ENCODE measurements around the gene CEMP1. TPM values are rescaled to one million over a fixed set of nuclear protein-coding genes. Genes with fewer than 3 reads are reported as not detected.

Gene CEMP1
- total RNA-seq, 1 donor from 2014 or later = not detected

GRCh38 chr16:2513405-2514332 lies 17.5 kb downstream of the CEMP1 start, which contains the start of gene ATP6V0C:
ATP6V0C (plus strand) TSS chr16:2513952; CDS start chr16:2514104, 152 bp downstream.
- peak; percentile 74 to 95 for DNase-seq (ENCODE audit: low spot score in 2 of 2)
- no peak for TF ChIP-seq CTCF (IDR thresholded peaks at IDR 0.05)
- H3K9me3 ChIP-seq = no peaks in the 10 kb centered on the region
- intact Hi-C loops (cut with DNase I) = loop anchor here (2.0 to 10.0 kb wide), 5 partner anchors 19 to 549 kb away; partner anchors contain the start of genes ELOB, RNF151, RNPS1 and RPS2
- peak within 1 kb of the TSS; percentile 81 to 98 for H3K4me3 ChIP-seq
- peaks cover 12 to 42% of the 10 kb centered on the region in 2 donors for H3K4me1 ChIP-seq
- peaks cover 0 to 1% of the 10 kb centered on the region in 2 donors for H3K36me3 ChIP-seq
- no peaks in the 10 kb centered on the region for H3K27me3 ChIP-seq
- H3K27ac ChIP-seq = peak within 1 kb of the TSS; percentile 96 to 97

DNA sequence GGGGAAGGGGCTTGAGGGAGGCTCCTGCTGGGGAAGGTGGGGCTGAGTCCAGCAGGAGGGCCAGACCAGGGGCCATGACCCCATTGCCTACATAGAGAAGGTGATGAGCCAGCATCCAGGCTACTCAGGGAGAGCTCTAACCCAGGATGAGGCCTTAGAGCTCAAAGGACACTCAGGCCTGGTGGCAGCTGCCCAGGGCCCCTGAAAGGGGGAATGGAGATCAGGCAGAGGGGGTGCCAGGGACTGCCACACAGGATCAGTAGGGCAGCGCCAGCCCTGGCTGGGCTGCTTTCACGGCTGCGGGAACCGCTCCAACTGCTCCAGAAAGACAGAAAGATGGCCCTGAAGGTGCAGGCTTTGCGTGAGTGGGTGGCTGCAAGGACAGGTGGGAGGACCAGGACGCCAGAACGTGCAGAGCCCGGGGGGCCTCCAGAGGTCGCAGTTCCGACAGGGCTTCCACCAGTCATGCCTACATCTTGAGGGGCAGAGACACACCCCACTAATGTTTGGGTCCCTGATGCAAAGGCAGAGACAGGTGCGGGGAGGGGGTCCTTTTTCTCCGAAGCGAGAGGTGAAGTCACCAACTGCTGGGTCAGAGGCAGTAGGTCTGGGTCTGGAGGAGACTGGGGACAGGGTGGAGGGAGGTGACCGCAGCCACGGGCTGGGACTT lies 18.3 kb downstream of the CEMP1 start:
- Histone ChIP-seq H3K4me3 (peak overlapping the region; percentile 81 to 98), H3K27me3 (no peaks in the 10 kb centered on the region), H3K4me1 (peaks cover 12 to 34% of the 10 kb centered on the region in 2 donors), H3K36me3 (no peaks in the 10 kb centered on the region), H3K9me3 (no peaks in the 10 kb centered on the region), H3K27ac (peak overlapping the region; percentile 96 to 97)
- TF ChIP-seq CTCF (IDR thresholded peaks at IDR 0.05) = no peak
- intact Hi-C loops (cut with DNase I) = loop anchor here (2.0 to 10.0 kb wide), 5 partner anchors 20 to 548 kb away; partner anchors contain the start of genes ELOB, RNF151, RNPS1 and RPS2
- no peak for DNase-seq (ENCODE audit: low spot score in 2 of 2)

- no peak for DNase-seq (ENCODE audit: low spot score in 2 of 2)
- no peak for TF ChIP-seq CTCF (IDR thresholded peaks at IDR 0.05)
- no peak overlapping the region for H3K4me3 ChIP-seq
- H3K4me1 ChIP-seq = peaks cover 12 to 27% of the 10 kb centered on the region in 2 donors
- no peaks in the 10 kb centered on the region for H3K36me3 ChIP-seq
- intact Hi-C loops (cut with DNase I) = loop anchor here (2.0 to 10.0 kb wide), 5 partner anchors 21 to 547 kb away; partner anchors contain the start of genes ELOB, RNF151, RNPS1 and RPS2
- H3K27ac ChIP-seq = peak overlapping the region in 1 of 2 donors; percentile 96
- H3K27me3 ChIP-seq = no peaks in the 10 kb centered on the region
- H3K9me3 ChIP-seq = no peaks in the 10 kb centered on the region
Measured at GRCh38 chr16:2511996-2512734, 19.0 kb downstream of the CEMP1 start.

- no peaks in the 10 kb centered on the region for H3K27me3 ChIP-seq
- H3K27ac ChIP-seq = no peak overlapping the region
- peak in 1 of 2 donors; percentile 86 for DNase-seq (ENCODE audit: low spot score in 2 of 2)
- no peaks in the 10 kb centered on the region for H3K36me3 ChIP-seq
- no peak for TF ChIP-seq CTCF (IDR thresholded peaks at IDR 0.05)
- peaks cover 4 to 20% of the 10 kb centered on the region in 2 donors for H3K4me1 ChIP-seq
- no peak overlapping the region for H3K4me3 ChIP-seq
- intact Hi-C loops (cut with DNase I) = loop anchor here (5.0 to 10.0 kb wide), 3 partner anchors 244 to 546 kb away; partner anchors contain the start of genes ELOB, RNF151, RNPS1 and RPS2
- H3K9me3 ChIP-seq = no peaks in the 10 kb centered on the region
Measured at GRCh38 chr16:2511128-2511800, 19.9 kb downstream of the CEMP1 start.

All from ascending aorta (tissue), 2 donors.